Hepatocyte (in vitro differentiated cells): ENCODE results near the gene SLC19A2. TPM values are rescaled to one million over a fixed set of nuclear protein-coding genes. Genes with fewer than 3 reads are reported as not detected.

Experiments used
- DNase-seq: peaks from one replicate; pipeline ENCODE4 v3.0.0-alpha.2; 2016; ENCODE audit warnings: low spot score
- H2AFZ ChIP-seq: fragments of 200-600 bp; sonication (generic); 2 replicates; pipeline ENCODE4 v1.6.0; 2016; ENCODE audit warnings: antibody characterized with exemption, mild to moderate bottlenecking
- H3K27ac ChIP-seq: fragments of 200-600 bp; sonication (generic); 2 replicates; pipeline ENCODE4 v1.5.1; 2016; ENCODE audit warnings: mild to moderate bottlenecking
- H3K27me3 ChIP-seq: fragments of 200-600 bp; sonication (generic); 2 replicates; pipeline ENCODE4 v1.6.1; 2016
- H3K36me3 ChIP-seq: fragments of 200-600 bp; sonication (generic); replicated peaks from 2 replicates; pipeline ENCODE4 v1.5.1; 2016; ENCODE audit warnings: low read depth; ENCODE audit not compliant: insufficient read depth
- H3K4me1 ChIP-seq: fragments of 200-600 bp; sonication (generic); 2 replicates; pipeline ENCODE4 v1.5.1; 2016; ENCODE audit warnings: mild to moderate bottlenecking, moderate library complexity; ENCODE audit not compliant: insufficient read depth
- H3K4me2 ChIP-seq: fragments of 200-600 bp; sonication (generic); 2 replicates; pipeline ENCODE4 v1.6.0; 2016
- H3K4me3 ChIP-seq: fragments of 200-600 bp; sonication (generic); 2 replicates; pipeline ENCODE4 v1.5.1; 2016; ENCODE audit warnings: mild to moderate bottlenecking
- H3K79me2 ChIP-seq: fragments of 200-600 bp; sonication (generic); 2 replicates; pipeline ENCODE4 v1.6.0; 2017; ENCODE audit warnings: mild to moderate bottlenecking
- H3K9me2 ChIP-seq: fragments of 200-600 bp; sonication (generic); replicated peaks from 2 replicates; pipeline ENCODE4 v1.6.0; 2017; ENCODE audit warnings: mild to moderate bottlenecking; ENCODE audit not compliant: insufficient read depth
- H3K9me3 ChIP-seq: fragments of 200-600 bp; sonication (generic); 2 replicates; pipeline ENCODE4 v1.5.1; 2016; ENCODE audit warnings: low read depth, mild to moderate bottlenecking
- H4K20me1 ChIP-seq: fragments of 200-600 bp; sonication (generic); 2 replicates; pipeline ENCODE4 v1.6.0; 2016; ENCODE audit warnings: mild to moderate bottlenecking; ENCODE audit not compliant: insufficient read depth, poor library complexity, severe bottlenecking
- CTCF ChIP-seq: fragments of 200-600 bp; sonication (generic); IDR thresholded peaks from 2 replicates; pipeline ENCODE4 v1.5.1; 2016; ENCODE audit warnings: antibody characterized with exemption, mild to moderate bottlenecking; ENCODE audit not compliant: poor library complexity
- EZH2 ChIP-seq: fragments of 200-600 bp; sonication (generic); IDR thresholded peaks from 2 replicates; pipeline ENCODE4 v1.6.1; 2016; ENCODE audit warnings: antibody characterized with exemption, mild to moderate bottlenecking, borderline replicate concordance
- EZH2phosphoT487 ChIP-seq: fragments of 200-600 bp; sonication (generic); IDR thresholded peaks from one replicate; pipeline ENCODE4 v1.6.1; 2018; ENCODE audit warnings: antibody characterized with exemption, mild to moderate bottlenecking, low read depth, moderate library complexity; ENCODE audit not compliant: unreplicated experiment, severe bottlenecking
- WGBS: methylation state at CpG from one replicate; pipeline ENCODE4 v1.1.6; 2016; ENCODE audit warnings: low lambda C conversion rate; ENCODE audit errors: missing lambda C conversion rate; 5-methylcytosine and 5-hydroxymethylcytosine counted together
- polyA plus RNA-seq: library from polyadenylated mRNA; unstranded; fragments of >200 nt; fragmentation: Nextera tagmentation; extraction: Ambion mirVana; gene quantifications from 2 replicates; pipeline ENCODE4 v1.2.1, GENCODE V29; 2016
- total RNA-seq: library from RNA; depleted of rRNA; stranded (reverse); fragments of >200 nt; gene quantifications from 2 replicates; pipeline ENCODE4 v1.2.3, GENCODE V29; 2014

SLC19A2 gene
- total and polyA plus RNA-seq, 2 experiments from 2014 or later: 15.0 to 41.7 TPM

DNA sequence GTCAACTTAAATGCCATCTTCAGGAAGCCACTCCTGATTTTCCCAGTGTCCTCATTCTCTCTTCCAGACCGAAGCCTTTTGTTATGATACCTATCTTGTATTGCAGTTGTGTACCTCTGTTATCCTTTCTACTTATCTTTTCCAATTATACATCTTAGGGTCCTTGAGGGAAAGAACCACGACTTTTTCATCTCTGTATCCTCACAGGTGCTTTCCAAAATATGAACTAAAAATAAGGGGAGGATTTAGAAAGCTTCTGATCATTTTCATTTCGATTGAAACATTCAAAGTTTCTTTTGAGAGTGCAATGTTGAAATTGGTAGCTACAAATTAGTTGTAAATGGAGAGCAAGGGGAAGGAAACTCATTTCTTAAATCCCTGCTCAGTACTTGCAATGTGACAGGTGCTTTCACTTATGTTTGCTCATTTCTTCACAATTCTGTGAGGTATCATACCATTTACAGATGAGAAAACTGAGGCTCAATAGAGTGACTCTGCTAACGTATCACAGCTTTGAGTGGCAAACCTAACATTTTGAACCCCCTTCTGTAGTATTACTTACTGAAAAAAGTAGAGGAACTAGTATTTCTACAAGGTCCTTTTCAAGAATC is 24.2 kb downstream of the SLC19A2 start:
- 87% methylated on average over 4 of the region's 4 CpGs for WGBS

DNA sequence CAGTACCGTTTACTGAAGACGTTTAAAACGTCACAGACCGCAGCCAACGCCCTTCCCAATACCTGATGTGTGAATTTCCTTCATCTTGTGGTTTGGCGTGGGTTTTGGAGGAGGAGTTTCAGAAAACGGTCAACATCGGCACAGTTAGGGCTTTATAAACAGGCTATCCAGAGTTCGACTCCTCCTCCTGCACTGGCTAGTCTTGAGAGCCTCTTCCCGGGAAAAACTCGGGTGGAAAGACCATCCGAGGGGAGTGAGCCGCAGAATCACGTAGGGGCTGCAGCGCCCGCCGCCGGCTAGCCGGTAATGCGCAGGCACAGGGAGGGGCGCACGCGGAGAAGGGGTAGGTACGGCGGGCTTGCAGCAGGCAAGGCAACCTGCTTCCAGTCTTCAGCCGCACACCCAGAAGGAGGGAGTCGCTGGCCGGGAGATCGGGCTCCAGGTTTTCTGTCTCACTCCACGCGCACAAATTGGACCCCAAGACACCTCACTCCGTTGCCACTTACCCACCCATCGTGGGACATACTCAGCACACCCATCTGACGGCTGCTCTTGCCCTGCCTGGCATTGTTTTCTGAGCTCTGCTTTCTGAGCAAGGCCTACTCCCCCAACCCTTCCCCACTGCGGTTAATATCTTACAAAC is 25.4 kb downstream of the SLC19A2 start:
- Histone ChIP-seq H3K4me1 (no peaks in the 10 kb centered on the region), H3K9me2 (no peaks in the 10 kb centered on the region), H2AFZ (no peak overlapping the region), H3K9me3 (peaks cover 4% of the 10 kb centered on the region), H3K27ac (no peak overlapping the region), H3K79me2 (no peaks in the 10 kb centered on the region), H4K20me1 (no peaks in the 10 kb centered on the region), H3K4me2 (no peak overlapping the region), H3K36me3 (no peaks in the 10 kb centered on the region), H3K27me3 (no peaks in the 10 kb centered on the region), H3K4me3 (no peak overlapping the region)
- TF ChIP-seq CTCF (no peak), EZH2phosphoT487 (no peak), EZH2 (no peak)
- no peak for DNase-seq
- 76% methylated on average over 35 of the region's 35 CpGs for WGBS

More for the DNA sequence above, 24.2 kb downstream of the SLC19A2 start:
- Histone ChIP-seq H3K4me1 (no peaks in the 10 kb centered on the region), H3K27me3 (no peaks in the 10 kb centered on the region), H3K36me3 (no peaks in the 10 kb centered on the region), H4K20me1 (no peaks in the 10 kb centered on the region), H2AFZ (no peak overlapping the region), H3K27ac (no peak overlapping the region), H3K4me2 (no peak overlapping the region), H3K79me2 (no peaks in the 10 kb centered on the region), H3K4me3 (no peak overlapping the region), H3K9me2 (no peaks in the 10 kb centered on the region), H3K9me3 (peaks cover 4% of the 10 kb centered on the region)
- DNase-seq: no peak
- TF ChIP-seq EZH2phosphoT487: no peak

DNA sequence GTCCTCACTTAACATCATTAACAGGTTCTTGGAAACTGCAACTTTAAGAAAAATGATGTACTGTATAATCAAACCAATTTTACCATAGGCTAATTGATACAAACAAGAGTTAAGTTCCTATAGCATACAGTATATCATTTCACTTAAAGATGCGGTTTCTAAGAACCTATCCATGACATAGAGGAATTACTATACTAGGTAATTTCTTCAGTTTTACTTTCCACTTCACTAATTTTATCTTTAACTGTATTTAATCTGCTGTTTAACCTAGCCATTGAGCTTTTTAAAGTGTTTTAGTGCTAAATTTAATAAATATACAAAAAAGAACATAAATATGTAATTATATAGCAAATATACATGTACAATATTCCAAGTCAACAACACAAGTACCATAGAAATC is 28.3 kb downstream of the SLC19A2 start:
- no peaks in the 10 kb centered on the region for H3K4me1 ChIP-seq
- 97% methylated on average over 1 of the region's 1 CpG for WGBS
- H2AFZ ChIP-seq: no peak overlapping the region
- no peak overlapping the region for H3K4me3 ChIP-seq
- H3K9me2 ChIP-seq: no peaks in the 10 kb centered on the region
- DNase-seq: no peak
- no peaks in the 10 kb centered on the region for H4K20me1 ChIP-seq
- no peak for TF ChIP-seq EZH2
- TF ChIP-seq CTCF: no peak
- TF ChIP-seq EZH2phosphoT487: no peak
- H3K79me2 ChIP-seq: no peaks in the 10 kb centered on the region
- no peaks in the 10 kb centered on the region for H3K27me3 ChIP-seq
- no peak overlapping the region for H3K27ac ChIP-seq
- no peaks in the 10 kb centered on the region for H3K36me3 ChIP-seq
- H3K4me2 ChIP-seq: no peak overlapping the region
- peaks cover 4% of the 10 kb centered on the region for H3K9me3 ChIP-seq

GRCh38 chr1:169456029-169456428 is 29.7 kb downstream of the SLC19A2 start:
- Histone ChIP-seq H3K79me2 (no peaks in the 10 kb centered on the region), H3K36me3 (no peaks in the 10 kb centered on the region), H3K27ac (no peak overlapping the region), H3K4me1 (no peaks in the 10 kb centered on the region), H3K4me2 (no peak overlapping the region), H3K9me3 (peaks cover 4% of the 10 kb centered on the region), H3K4me3 (no peak overlapping the region), H3K27me3 (no peaks in the 10 kb centered on the region), H2AFZ (no peak overlapping the region), H3K9me2 (no peaks in the 10 kb centered on the region), H4K20me1 (no peaks in the 10 kb centered on the region)
- TF ChIP-seq EZH2 (no peak), CTCF (no peak), EZH2phosphoT487 (no peak)
- DNase-seq: no peak
- WGBS: 87% methylated on average over 2 of the region's 2 CpGs
